Testis (tissue), 2 donors: ENCODE results near the gene C1orf53.

Source experiments
- POLR2A ChIP-seq: fragments of 450-650 bp; IDR thresholded peaks from one replicate; pipeline ENCODE4 v1.6.1; 2017; ENCODE audit warnings: antibody characterized with exemption, mild to moderate bottlenecking, moderate library complexity
- TF ChIP-seq, protein P1 (sequence below), 3 experiments: fragments of 450-650 bp in 2 of 3; fragments of 200-600 bp in 1 of 3; sonication (generic) in 1 of 3; IDR thresholded peaks; one replicate each; pipeline ENCODE4 v1.5.1; 2016 to 2019; ENCODE audit warnings: antibody characterized with exemption in 3 of 3, mild to moderate bottlenecking in 2 of 3, moderate library complexity in 1 of 3

DNA sequence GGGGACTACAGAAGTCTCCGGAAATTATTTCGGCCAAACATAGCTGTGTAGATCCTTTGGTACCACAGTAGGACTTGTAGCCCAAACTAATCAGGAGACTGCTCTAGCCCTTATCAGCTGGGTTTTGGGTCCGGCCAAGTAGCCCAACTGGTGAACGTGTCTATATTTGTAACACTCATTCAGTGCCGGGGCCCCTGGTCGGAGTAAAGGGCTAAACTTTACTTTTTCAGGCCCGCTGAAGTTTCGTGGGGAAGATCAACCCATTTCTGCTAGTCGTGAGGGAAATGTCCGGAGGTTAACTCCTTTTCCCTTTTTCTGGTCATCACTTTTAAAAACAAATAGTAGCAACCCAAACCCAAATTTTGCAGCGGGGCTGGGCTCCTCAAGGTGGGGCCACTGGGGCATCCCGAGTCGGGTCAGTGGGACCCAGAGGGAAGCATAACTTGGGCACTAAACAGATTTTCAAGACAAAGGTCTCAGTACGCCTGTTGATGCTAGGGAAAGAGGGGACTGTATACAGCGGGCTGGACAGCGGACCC, 16.4 kb downstream of the C1orf53 start:
- TF ChIP-seq, protein P1, sequence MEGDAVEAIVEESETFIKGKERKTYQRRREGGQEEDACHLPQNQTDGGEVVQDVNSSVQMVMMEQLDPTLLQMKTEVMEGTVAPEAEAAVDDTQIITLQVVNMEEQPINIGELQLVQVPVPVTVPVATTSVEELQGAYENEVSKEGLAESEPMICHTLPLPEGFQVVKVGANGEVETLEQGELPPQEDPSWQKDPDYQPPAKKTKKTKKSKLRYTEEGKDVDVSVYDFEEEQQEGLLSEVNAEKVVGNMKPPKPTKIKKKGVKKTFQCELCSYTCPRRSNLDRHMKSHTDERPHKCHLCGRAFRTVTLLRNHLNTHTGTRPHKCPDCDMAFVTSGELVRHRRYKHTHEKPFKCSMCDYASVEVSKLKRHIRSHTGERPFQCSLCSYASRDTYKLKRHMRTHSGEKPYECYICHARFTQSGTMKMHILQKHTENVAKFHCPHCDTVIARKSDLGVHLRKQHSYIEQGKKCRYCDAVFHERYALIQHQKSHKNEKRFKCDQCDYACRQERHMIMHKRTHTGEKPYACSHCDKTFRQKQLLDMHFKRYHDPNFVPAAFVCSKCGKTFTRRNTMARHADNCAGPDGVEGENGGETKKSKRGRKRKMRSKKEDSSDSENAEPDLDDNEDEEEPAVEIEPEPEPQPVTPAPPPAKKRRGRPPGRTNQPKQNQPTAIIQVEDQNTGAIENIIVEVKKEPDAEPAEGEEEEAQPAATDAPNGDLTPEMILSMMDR (IDR thresholded peaks at IDR 0.05), result no peak
- no peak for TF ChIP-seq POLR2A
